ENCODE measurements around the gene ADAMTS3.

DNA sequence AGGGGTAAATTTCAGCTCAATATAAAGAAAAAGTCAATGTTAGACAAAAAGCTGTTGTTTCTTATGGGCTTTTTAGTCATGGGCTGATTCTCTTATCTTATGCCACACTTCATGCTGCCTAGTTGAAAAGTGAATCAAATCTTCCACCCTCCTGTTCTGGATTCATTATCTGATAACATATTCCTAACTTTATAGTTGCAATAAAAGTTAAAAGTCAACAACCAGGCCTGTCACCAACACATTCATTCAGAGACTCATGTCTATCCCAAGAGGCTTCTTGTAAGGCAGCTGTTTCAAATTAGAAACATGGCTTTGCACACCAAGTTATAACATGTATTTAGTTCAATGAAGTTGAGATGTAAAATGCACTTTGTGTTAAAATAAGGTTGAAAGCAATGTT lies 243.8 kb downstream of the ADAMTS3 start:
- no peak for TF ChIP-seq POLR2A (IDR thresholded peaks at IDR 0.05)
- TF ChIP-seq, protein P1, sequence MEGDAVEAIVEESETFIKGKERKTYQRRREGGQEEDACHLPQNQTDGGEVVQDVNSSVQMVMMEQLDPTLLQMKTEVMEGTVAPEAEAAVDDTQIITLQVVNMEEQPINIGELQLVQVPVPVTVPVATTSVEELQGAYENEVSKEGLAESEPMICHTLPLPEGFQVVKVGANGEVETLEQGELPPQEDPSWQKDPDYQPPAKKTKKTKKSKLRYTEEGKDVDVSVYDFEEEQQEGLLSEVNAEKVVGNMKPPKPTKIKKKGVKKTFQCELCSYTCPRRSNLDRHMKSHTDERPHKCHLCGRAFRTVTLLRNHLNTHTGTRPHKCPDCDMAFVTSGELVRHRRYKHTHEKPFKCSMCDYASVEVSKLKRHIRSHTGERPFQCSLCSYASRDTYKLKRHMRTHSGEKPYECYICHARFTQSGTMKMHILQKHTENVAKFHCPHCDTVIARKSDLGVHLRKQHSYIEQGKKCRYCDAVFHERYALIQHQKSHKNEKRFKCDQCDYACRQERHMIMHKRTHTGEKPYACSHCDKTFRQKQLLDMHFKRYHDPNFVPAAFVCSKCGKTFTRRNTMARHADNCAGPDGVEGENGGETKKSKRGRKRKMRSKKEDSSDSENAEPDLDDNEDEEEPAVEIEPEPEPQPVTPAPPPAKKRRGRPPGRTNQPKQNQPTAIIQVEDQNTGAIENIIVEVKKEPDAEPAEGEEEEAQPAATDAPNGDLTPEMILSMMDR (IDR thresholded peaks at IDR 0.05), result no peak

Data from stomach (tissue), 4 donors.